ENCODE measurements around the gene PRR20B.

GRCh38 chr13:57137585-57137984, 9.7 kb upstream of the PRR20B start:
- no peak for TF ChIP-seq CTCF (IDR thresholded peaks at IDR 0.05)
- TF ChIP-seq POLR2A (IDR thresholded peaks at IDR 0.05): no peak

Measured in testis (tissue), 2 donors.